ACHN (cell line): ENCODE results near the gene METTL16.
A peak's percentile ranks its signal among the peaks of the same experiment; 100 is the strongest.
"Not testable (repeated sequence)": the region's sequence is repeated elsewhere in the genome, so short reads cannot be mapped to it uniquely, and the experiment has no call there.

ENCODE experiments used
- DNase-seq: peaks from one replicate; pipeline ENCODE4 v3.0.0-alpha.2; 2015
- in situ Hi-C: cut with HindIII; loops from 2 replicates; pipeline ENCODE4 v1.10.0; 2017; ENCODE audit warnings: low sequenced_read_pairs, low pct_ligation_motif_present, low pct_unique_long_range_greater_than_20kb

The METTL16 gene

GRCh38 chr17:2511462-2512369 lies at the start of gene METTL16:
Gene METTL16, minus strand, starts transcription at chr17:2511888. Its CDS starts 9,557 bp downstream, at chr17:2502331.
- in situ Hi-C loops: no loop called here
- DNase-seq: peak; percentile 100

- in situ Hi-C loops: no loop called here
- no peak for DNase-seq
Measured at GRCh38 chr17:2560658-2561057, 49.0 kb upstream of the METTL16 start.

- DNase-seq: no peak
- in situ Hi-C loops: no loop called here
Measured at GRCh38 chr17:2551928-2552327, 40.2 kb upstream of the METTL16 start.

- no peak for DNase-seq
- in situ Hi-C loops: no loop called here
Measured at GRCh38 chr17:2551493-2551892, 39.8 kb upstream of the METTL16 start.

GRCh38 chr17:2549392-2550211 lies 37.9 kb upstream of the METTL16 start:
- DNase-seq: no peak

GRCh38 chr17:2548026-2548425 lies 36.3 kb upstream of the METTL16 start:
- DNase-seq, in situ Hi-C loops: not testable (repeated sequence)

More at GRCh38 chr17:2549392-2550211, 37.9 kb upstream of the METTL16 start:
- in situ Hi-C loops: no loop called here

- in situ Hi-C loops: no loop called here
- no peak for DNase-seq
Measured at GRCh38 chr17:2547176-2547575, 35.5 kb upstream of the METTL16 start.

- no peak for DNase-seq
- in situ Hi-C loops: no loop called here
Measured at GRCh38 chr17:2545393-2545792, 33.7 kb upstream of the METTL16 start.

- in situ Hi-C loops: no loop called here
- no peak for DNase-seq
Measured at GRCh38 chr17:2542456-2542855, 30.8 kb upstream of the METTL16 start.

- in situ Hi-C loops: no loop called here
- DNase-seq: no peak
Measured at GRCh38 chr17:2542056-2542455, 30.4 kb upstream of the METTL16 start.

- DNase-seq, in situ Hi-C loops: not testable (repeated sequence)
Measured at GRCh38 chr17:2537579-2537978, 25.9 kb upstream of the METTL16 start.

GRCh38 chr17:2532146-2532720 lies 20.5 kb upstream of the METTL16 start:
- DNase-seq: no peak
- in situ Hi-C loops: no loop called here

GRCh38 chr17:2531243-2531954 lies 19.7 kb upstream of the METTL16 start:
- in situ Hi-C loops, DNase-seq: not testable (repeated sequence)

- in situ Hi-C loops: not testable (repeated sequence)
Measured at GRCh38 chr17:2521775-2522410, 10.2 kb upstream of the METTL16 start.

GRCh38 chr17:2521257-2521656 lies 9.6 kb upstream of the METTL16 start:
- in situ Hi-C loops: no loop called here
- DNase-seq: no peak

More at GRCh38 chr17:2521775-2522410, 10.2 kb upstream of the METTL16 start:
- not testable (repeated sequence) for DNase-seq

- no peak for DNase-seq
- in situ Hi-C loops: no loop called here
Measured at GRCh38 chr17:2517539-2517938, 5.9 kb upstream of the METTL16 start.

- no peak for DNase-seq
- in situ Hi-C loops: no loop called here
Measured at GRCh38 chr17:2511138-2511461, 588 bp downstream of the METTL16 start.

GRCh38 chr17:2510559-2510958 lies 1.1 kb downstream of the METTL16 start:
- in situ Hi-C loops: no loop called here
- no peak for DNase-seq
